Adrenal gland (tissue), 5 donors: Measurements from ENCODE around the gene EHD4.

ENCODE experiments used
- POLR2A ChIP-seq, 2 donors: fragments of 450-650 bp; IDR thresholded peaks; one replicate each; pipeline ENCODE4 v1.6.1; 2017; ENCODE audit warnings: antibody characterized with exemption in 2 of 2, mild to moderate bottlenecking in 2 of 2, moderate library complexity in 1 of 2
- TF ChIP-seq, protein P1 (sequence below), 6 experiments: fragments of 450-650 bp in 4 of 6; fragments of 200-600 bp in 2 of 6; sonication (generic) in 1 of 6; IDR thresholded peaks; 1 replicate in 5 of 6; 2 replicates in 1 of 6; pipeline versions ENCODE4 v1.5.1 to v1.8.0; 2016 to 2021; ENCODE audit warnings: antibody characterized with exemption in 6 of 6, mild to moderate bottlenecking in 2 of 6, moderate library complexity in 1 of 6
- donor health status: DM: no; HTN: no; CAD: no.

DNA sequence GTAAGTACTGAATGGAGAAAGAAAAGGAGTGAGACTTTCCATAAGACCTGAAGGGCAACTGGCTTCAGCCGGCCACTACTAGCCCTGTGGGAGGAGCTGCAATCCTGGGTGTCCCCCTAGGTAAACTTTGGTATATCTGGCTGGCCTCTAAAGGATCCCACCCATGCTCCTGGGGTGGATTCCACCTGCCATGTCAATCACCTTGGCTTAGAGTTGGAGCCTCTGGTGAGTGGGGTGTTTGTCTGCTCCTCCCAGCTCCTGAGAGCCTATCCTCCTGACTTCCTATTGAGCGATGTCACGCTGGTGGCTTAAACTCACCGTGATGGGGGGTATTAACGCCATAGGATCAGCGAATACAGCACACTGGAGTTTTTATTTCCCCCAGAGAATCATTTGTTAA, 81.1 kb downstream of the EHD4 start:
- TF ChIP-seq, protein P1, sequence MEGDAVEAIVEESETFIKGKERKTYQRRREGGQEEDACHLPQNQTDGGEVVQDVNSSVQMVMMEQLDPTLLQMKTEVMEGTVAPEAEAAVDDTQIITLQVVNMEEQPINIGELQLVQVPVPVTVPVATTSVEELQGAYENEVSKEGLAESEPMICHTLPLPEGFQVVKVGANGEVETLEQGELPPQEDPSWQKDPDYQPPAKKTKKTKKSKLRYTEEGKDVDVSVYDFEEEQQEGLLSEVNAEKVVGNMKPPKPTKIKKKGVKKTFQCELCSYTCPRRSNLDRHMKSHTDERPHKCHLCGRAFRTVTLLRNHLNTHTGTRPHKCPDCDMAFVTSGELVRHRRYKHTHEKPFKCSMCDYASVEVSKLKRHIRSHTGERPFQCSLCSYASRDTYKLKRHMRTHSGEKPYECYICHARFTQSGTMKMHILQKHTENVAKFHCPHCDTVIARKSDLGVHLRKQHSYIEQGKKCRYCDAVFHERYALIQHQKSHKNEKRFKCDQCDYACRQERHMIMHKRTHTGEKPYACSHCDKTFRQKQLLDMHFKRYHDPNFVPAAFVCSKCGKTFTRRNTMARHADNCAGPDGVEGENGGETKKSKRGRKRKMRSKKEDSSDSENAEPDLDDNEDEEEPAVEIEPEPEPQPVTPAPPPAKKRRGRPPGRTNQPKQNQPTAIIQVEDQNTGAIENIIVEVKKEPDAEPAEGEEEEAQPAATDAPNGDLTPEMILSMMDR (IDR thresholded peaks at IDR 0.05), result no peak
- no peak for TF ChIP-seq POLR2A (IDR thresholded peaks at IDR 0.05)
